Nephron progenitor cell (in vitro differentiated cells): Measurements from ENCODE around the gene KCNIP3.

Experiments
- DNase-seq: peaks from one replicate; pipeline ENCODE4 v3.0.0; 2021
- H3K27ac Mint-ChIP-seq: 2 replicates; pipeline ENCODE4 v1.8.0; 2021; ENCODE audit warnings: mild to moderate bottlenecking, moderate library complexity, mixed read lengths
- H3K27me3 Mint-ChIP-seq: 2 replicates; pipeline ENCODE4 v1.8.0; 2021; ENCODE audit warnings: mild to moderate bottlenecking, low read depth, mixed read lengths; ENCODE audit not compliant: poor library complexity
- H3K36me3 Mint-ChIP-seq: 2 replicates; pipeline ENCODE4 v1.8.0; 2021; ENCODE audit warnings: low read depth, mixed read lengths
- H3K4me1 Mint-ChIP-seq: 2 replicates; pipeline ENCODE4 v1.8.0; 2021; ENCODE audit warnings: mixed read lengths
- H3K4me3 Mint-ChIP-seq: 2 replicates; pipeline ENCODE4 v1.8.0; 2021; ENCODE audit warnings: mild to moderate bottlenecking, moderate library complexity, mixed read lengths
- H3K9me3 Mint-ChIP-seq: 2 replicates; pipeline ENCODE4 v1.8.0; 2021; ENCODE audit warnings: mild to moderate bottlenecking, moderate library complexity, mixed read lengths
- TF ChIP-seq, protein P1 (sequence below): fragments of 200-600 bp; sonication (generic); IDR thresholded peaks from 2 replicates; pipeline ENCODE4 v1.5.0; 2021; ENCODE audit warnings: antibody characterized with exemption

Gene KCNIP3

GRCh38 chr2:95326433-95327140, 29.4 kb downstream of the KCNIP3 start:
- Mint-ChIP-seq H3K9me3 (peaks cover 4% of the 10 kb centered on the region), H3K4me1 (peaks cover 26% of the 10 kb centered on the region), H3K27ac (no peak overlapping the region), H3K4me3 (no peak overlapping the region), H3K36me3 (no peaks in the 10 kb centered on the region), H3K27me3 (no peaks in the 10 kb centered on the region)
- no peak for DNase-seq
- TF ChIP-seq, protein P1, sequence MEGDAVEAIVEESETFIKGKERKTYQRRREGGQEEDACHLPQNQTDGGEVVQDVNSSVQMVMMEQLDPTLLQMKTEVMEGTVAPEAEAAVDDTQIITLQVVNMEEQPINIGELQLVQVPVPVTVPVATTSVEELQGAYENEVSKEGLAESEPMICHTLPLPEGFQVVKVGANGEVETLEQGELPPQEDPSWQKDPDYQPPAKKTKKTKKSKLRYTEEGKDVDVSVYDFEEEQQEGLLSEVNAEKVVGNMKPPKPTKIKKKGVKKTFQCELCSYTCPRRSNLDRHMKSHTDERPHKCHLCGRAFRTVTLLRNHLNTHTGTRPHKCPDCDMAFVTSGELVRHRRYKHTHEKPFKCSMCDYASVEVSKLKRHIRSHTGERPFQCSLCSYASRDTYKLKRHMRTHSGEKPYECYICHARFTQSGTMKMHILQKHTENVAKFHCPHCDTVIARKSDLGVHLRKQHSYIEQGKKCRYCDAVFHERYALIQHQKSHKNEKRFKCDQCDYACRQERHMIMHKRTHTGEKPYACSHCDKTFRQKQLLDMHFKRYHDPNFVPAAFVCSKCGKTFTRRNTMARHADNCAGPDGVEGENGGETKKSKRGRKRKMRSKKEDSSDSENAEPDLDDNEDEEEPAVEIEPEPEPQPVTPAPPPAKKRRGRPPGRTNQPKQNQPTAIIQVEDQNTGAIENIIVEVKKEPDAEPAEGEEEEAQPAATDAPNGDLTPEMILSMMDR = no peak

- peaks cover 4% of the 10 kb centered on the region for H3K9me3 Mint-ChIP-seq
- H3K4me1 Mint-ChIP-seq = peaks cover 25% of the 10 kb centered on the region
- no peak overlapping the region for H3K4me3 Mint-ChIP-seq
- no peaks in the 10 kb centered on the region for H3K36me3 Mint-ChIP-seq
- no peaks in the 10 kb centered on the region for H3K27me3 Mint-ChIP-seq
- no peak for DNase-seq
- H3K27ac Mint-ChIP-seq = no peak overlapping the region
- TF ChIP-seq, protein P1 = no peak
Measured at GRCh38 chr2:95327861-95328260, 30.7 kb downstream of the KCNIP3 start.

DNA sequence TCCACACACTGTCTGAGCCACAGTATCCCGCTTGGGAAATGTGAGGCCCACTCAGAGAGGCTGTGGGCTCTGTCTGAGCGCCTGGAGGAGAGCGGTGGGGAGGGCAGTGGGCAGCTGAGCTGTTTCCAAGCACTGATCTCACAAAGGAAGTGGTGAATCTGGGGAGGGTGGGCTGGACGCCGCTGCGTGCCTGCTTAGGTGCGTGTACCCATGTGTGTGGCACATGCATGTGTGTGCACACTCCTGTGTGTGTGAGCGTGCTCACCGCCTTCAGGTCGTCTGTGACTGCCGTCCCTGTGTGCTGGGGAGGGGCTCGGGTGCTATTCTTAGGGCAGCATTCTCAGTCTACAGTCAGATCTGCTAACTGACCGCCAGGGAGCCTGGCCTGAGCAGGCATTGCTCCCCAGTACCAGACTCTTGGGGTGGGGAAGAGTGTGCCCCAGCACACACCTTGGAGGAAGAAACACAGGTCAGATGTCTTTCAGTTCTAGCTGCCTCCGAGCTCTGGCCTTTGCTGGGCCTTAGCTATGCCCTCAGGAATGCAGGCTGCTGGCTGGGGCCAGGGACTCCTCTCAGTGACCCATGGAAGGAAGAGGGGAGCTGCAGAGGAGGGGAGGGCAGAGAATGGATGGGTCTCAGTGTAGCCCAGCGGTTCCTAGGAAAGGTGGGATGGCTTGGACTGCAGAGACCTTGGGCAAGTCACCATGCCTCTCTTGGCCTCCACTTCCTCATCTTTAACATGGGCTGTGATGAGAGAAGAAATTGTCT, 31.4 kb downstream of the KCNIP3 start:
- H3K36me3 Mint-ChIP-seq = no peaks in the 10 kb centered on the region

GRCh38 chr2:95329401-95329800, 32.3 kb downstream of the KCNIP3 start:
- no peaks in the 10 kb centered on the region for H3K36me3 Mint-ChIP-seq
- no peak overlapping the region for H3K27ac Mint-ChIP-seq
- H3K9me3 Mint-ChIP-seq = peaks cover 12% of the 10 kb centered on the region
- no peaks in the 10 kb centered on the region for H3K27me3 Mint-ChIP-seq
- DNase-seq = no peak
- TF ChIP-seq, protein P1 = no peak
- H3K4me1 Mint-ChIP-seq = peaks cover 38% of the 10 kb centered on the region
- H3K4me3 Mint-ChIP-seq = no peak overlapping the region

More for the DNA sequence above, 31.4 kb downstream of the KCNIP3 start:
- H3K4me1 Mint-ChIP-seq = peaks cover 29% of the 10 kb centered on the region
- H3K27me3 Mint-ChIP-seq = no peaks in the 10 kb centered on the region
- TF ChIP-seq, protein P1 = no peak
- H3K27ac Mint-ChIP-seq = peak overlapping the region; percentile 12
- DNase-seq = no peak
- peaks cover 9% of the 10 kb centered on the region for H3K9me3 Mint-ChIP-seq
- no peak overlapping the region for H3K4me3 Mint-ChIP-seq

DNA sequence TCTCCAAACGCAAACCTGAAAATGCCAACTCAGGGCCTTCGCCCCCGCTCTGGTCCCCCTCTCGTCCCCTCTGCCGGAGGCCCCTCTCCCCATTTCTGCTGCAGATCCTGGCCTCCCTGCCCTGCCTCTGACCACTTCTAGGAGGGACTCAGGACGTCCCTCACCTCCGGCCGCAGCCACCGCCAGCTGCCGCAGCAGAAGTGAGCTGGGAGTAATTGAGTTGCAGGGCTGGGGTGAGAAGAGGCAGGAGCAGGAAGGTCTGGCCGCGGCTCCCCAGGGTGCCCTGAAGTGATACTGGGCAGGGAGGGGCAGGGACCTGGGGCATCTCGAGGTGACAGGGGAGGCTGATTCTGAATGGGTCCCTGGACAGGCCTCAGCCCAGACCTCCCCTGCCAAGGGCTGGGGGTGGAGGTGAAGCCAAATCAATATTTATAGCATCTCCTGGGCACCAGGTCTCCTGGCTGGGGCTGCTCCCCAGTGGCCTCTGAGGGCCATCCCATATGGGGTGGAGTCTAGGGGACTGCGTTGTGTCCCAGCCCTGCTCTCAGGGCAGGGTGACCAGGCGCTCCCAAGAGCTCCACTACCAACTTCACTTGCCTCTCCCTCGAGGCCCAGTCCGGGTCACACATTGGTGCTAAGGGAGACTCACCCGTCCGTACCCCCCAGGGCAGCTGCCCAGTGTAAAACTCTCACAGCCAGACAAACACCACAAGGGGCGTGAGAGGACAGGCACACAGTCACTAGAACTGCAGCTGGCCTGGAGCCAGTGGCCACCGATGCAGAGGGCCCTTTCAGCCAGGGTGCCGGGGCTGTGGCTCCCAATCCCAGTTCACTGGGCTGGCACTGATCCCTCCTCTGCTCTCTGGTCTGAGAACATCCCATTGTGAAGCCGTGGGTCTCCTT, 33.0 kb downstream of the KCNIP3 start:
- peak overlapping the region; percentile 70 for H3K27ac Mint-ChIP-seq
- H3K9me3 Mint-ChIP-seq = peaks cover 12% of the 10 kb centered on the region
- H3K27me3 Mint-ChIP-seq = no peaks in the 10 kb centered on the region
- no peaks in the 10 kb centered on the region for H3K36me3 Mint-ChIP-seq
- DNase-seq = no peak
- no peak overlapping the region for H3K4me3 Mint-ChIP-seq
- H3K4me1 Mint-ChIP-seq = peaks cover 41% of the 10 kb centered on the region
- TF ChIP-seq, protein P1 = no peak
